GM18867 (cell line): ENCODE data around the gene RAB39B.

ENCODE experiments used
- ATAC-seq: cut with Tn5 transposase; IDR thresholded peaks from one replicate; pipeline ENCODE4 v1.9.1; 2021; ENCODE audit warnings: mild to moderate bottlenecking, moderate library complexity; ENCODE audit not compliant: unreplicated experiment

Gene RAB39B

DNA sequence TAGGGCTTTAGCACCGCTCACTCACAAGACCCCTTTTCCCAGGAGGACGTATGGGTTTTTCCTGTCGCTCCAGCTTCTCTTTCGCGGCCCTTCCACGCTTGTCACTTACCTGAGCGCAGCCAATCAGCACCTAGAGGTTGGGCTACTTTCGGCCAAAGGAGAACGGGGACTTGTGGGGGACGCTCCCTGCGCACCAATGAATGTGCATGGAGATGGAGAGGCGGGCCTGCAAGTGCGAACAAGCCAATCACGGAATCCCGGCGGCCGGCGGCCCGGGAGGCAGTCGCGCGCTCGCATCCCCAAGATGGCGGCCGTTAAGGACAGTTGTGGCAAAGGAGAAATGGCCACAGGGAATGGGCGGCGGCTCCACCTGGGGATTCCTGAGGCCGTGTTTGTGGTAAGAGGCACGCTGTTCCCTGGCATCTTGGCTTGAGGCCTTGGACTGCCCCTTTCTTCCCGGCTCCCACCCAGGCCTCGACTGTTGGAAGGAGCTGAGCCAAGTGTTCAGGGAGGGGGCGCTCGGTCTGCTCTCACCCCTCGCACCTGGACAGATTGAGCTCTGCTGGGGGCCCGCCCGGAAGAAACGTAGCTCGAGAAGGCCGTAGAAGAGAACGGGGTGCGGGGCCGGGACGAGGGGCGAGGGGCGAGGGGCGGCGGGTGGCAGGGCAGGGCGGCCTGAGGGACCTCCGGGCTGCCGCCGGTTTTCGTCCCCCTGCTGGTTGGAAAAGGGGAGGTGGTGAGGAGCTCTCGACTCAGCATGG lies 47.9 kb downstream of the RAB39B start, which contains the start of gene VBP1:
VBP1 (plus strand) TSS at position 282 of the 761 bp plus-strand sequence; CDS start at position 305, 23 bp downstream.
- peak; percentile 97 for ATAC-seq

DNA sequence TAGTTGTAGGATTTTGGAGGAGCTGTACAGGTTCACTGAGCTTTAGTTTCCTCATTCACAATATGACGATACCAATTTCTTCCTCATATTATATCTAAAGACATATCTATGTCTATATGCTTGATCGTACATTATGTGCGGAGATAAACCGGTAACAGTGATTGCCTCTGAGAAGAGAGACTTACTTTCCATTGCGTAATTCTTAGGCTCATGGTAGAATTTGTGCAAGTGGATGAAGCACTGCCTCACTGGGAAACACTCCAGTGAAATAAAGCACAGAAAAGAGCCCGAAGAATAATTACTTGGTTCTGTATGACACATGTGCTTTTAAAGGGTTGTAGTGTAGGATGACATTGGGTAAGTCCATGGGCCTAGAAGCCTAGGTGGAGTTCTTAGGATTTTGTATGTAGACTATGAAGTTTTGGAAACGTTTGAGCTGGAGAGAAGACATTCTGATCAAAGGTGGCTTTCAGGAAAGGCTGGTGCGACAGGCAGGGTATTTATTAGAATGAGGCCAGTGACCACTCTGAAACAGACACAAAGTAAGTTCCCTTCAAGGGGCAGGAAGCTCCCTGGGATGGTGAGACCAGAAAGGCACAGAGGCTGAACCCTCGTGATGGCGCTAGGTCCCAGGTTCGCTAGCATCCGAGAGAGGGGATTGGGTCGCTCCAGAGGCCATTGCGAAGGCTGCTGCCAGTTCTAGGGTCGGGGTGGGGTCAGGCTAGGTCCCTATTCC lies 48.7 kb downstream of the RAB39B start:
- peak; percentile 38 for ATAC-seq

DNA sequence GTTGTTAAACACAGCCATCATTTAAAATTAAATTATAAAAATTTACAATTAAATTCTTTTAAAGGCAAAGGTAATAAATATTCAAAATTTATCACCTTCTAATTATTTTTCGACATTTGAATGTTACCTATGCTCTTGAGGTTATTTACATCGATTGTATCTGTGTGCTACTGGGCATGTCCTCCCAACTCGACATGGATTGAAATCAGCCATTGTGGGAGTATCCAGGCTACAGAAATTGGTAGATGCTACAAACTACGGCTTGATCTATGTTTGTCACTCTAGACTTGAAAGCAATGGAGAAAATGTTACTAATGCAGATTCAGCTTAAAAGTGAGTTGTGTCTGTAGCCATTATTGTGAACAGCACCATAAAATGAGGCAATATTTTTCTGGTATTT lies 50.6 kb downstream of the RAB39B start:
- ATAC-seq, result no peak

DNA sequence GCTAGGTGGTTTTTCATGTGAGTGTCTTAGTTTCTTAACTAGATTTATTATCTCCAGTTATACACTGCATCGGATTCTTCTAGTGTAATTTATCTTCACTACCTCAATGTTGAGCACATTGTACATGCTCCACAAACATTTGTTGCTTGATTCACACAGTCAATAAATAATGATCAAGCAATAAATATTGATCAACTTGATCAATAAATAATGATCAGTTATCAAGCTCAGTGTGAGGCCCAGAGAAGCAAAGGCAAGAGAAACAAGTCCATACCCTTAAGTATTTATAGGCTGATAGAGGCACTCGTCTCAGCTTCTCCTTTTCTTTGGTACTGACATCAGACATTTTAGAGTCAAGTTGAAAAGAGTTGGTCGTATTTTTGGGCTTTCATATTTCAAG lies 53.1 kb downstream of the RAB39B start:
- ATAC-seq, result no peak
